Erythroblast (primary cell): ENCODE measurements around the gene ESYT2.

ENCODE experiments used
- GATA1 ChIP-seq: IDR thresholded peaks from 2 replicates; pipeline ENCODE4 v1.6.1; 2011; ENCODE audit warnings: low read depth, mild to moderate bottlenecking, control low read depth, low read length, moderate library complexity
- POLR2A ChIP-seq: IDR thresholded peaks from 2 replicates; pipeline ENCODE4 v1.6.1; 2011; ENCODE audit warnings: mild to moderate bottlenecking, low read length

- TF ChIP-seq POLR2A (no peak), GATA1 (no peak)
Measured at GRCh38 chr7:158812684-158813083, 16.6 kb downstream of the ESYT2 start.
